Stimulated activated CD8-positive, alpha-beta memory T cell treated with anti-CD3 and anti-CD28 coated beads, Interleukin-4, amount 100 ng/mL, for 24 hours (primary cell): ENCODE measurements around the gene MAP2K5.
"Not testable (repeated sequence)": the region's sequence is repeated elsewhere in the genome, so short reads cannot be mapped to it uniquely, and the experiment has no call there.

Experiments
- DNase-seq: peaks from one replicate; pipeline ENCODE4 v3.0.0-alpha.2; 2020; ENCODE audit warnings: low read depth

MAP2K5 gene

GRCh38 chr15:67672834-67673233, 130.3 kb downstream of the MAP2K5 start:
- not testable (repeated sequence) for DNase-seq

- no peak for DNase-seq
Measured at GRCh38 chr15:67674983-67675382, 132.5 kb downstream of the MAP2K5 start.

DNA sequence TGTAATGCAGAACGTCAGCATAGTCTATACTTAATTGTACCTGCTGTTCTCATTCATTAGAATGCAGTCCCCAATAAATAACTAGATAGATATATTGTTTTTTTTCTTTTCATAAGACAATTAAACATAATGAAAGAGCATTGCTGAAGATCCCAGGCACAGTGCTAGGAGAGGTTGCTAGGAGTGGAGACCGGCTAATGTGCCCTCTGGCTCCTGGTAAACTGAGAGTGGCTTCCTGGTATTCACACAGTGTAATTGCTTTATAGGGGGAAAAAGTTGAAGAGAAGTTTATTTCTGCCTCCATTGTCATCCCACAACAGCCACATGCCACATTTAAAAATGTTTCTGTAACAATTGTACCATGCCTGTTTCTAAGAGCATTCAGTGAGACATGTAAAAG, 135.6 kb downstream of the MAP2K5 start:
- DNase-seq: no peak

- no peak for DNase-seq
Measured at GRCh38 chr15:67678993-67679392, 136.5 kb downstream of the MAP2K5 start.

DNA sequence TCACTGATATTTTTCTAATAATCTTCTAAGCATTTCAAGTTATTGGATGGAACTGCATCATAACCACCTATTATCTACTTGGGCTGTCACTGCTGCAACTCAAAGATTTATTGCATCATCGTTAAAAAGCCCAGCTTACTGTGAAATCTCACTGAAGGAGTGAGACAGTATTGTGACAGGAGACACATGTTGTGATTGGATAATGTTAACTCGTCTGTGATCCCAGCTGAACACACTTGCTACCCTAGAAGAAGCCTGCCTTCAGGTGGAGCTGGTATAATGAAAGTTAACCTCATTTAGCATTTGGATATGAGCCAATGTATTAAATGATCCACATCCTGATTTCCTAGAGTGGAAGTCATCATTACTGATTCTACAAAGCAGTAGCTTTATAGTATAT, 138.1 kb downstream of the MAP2K5 start:
- DNase-seq: no peak

DNA sequence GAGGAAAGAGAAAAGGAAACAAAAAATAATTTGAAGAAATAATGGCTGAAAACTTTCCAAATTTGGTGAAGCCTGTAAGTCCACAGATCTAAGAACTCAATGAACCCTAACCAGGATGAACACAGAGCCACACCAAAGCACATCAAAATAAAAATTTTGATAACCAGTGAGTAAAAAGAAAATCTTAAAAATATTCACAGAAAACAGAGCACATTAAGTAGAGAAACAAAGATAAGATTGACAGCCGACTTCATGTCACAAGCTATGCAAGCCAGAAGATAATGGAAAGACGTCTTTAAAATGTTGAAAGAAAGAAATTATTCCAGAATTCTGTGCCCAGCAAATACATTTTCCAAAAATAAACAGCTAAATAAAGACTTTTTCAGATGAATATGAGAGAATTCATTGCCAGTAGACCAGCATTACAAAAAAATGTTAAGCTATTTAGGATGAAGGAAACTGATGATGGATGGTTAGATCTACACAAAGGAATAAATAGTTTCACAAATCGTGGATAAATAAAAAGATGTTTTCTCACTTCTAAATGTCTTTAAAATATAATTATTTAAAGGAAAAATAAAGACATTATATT, 142.6 kb downstream of the MAP2K5 start:
- DNase-seq: no peak

DNA sequence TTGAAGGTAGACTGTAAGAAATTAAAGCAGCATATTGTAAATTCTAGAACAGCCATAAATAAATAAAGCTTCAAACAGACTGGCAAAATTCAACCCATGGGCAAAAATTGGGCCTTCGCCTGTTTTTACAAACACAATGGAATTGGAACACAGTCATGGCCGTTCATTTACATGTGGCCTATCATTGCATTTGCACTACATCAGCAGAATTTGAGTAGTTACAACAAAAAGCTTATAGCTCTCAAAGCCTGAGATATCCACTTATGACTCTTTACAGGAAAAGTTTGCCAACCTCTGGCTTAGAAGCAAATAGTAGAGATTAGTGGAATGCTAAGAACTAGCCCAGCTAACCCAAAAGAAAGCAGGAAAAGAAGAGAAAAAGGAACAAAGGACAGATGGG, 143.2 kb downstream of the MAP2K5 start:
- no peak for DNase-seq

- DNase-seq: no peak
Measured at GRCh38 chr15:67690936-67691335, 148.4 kb downstream of the MAP2K5 start.

DNA sequence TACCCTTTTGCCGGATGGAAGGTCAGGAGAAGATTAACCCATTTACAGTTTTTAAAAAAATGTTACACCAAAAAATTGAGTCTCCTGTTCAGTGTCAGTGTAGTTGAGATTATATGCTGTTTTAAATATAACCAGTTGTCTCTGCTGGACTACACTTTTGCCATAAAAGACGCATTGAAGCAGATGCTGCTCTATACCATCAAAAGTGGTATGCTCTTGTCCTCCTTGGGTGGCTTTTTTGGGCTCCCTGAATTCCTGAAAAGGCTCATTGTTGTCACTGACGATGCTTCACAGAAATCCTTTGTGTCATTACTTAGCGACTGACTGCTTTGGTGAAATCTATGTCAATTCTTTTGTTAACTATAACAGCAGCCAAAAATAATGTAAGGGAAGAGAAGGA, 148.9 kb downstream of the MAP2K5 start:
- DNase-seq: no peak

- no peak for DNase-seq
Measured at GRCh38 chr15:67692573-67692972, 150.1 kb downstream of the MAP2K5 start.

- no peak for DNase-seq
Measured at GRCh38 chr15:67696087-67696486, 153.6 kb downstream of the MAP2K5 start.

- no peak for DNase-seq
Measured at GRCh38 chr15:67700023-67700422, 157.5 kb downstream of the MAP2K5 start.

GRCh38 chr15:67701669-67702068, 159.2 kb downstream of the MAP2K5 start:
- DNase-seq: no peak

DNA sequence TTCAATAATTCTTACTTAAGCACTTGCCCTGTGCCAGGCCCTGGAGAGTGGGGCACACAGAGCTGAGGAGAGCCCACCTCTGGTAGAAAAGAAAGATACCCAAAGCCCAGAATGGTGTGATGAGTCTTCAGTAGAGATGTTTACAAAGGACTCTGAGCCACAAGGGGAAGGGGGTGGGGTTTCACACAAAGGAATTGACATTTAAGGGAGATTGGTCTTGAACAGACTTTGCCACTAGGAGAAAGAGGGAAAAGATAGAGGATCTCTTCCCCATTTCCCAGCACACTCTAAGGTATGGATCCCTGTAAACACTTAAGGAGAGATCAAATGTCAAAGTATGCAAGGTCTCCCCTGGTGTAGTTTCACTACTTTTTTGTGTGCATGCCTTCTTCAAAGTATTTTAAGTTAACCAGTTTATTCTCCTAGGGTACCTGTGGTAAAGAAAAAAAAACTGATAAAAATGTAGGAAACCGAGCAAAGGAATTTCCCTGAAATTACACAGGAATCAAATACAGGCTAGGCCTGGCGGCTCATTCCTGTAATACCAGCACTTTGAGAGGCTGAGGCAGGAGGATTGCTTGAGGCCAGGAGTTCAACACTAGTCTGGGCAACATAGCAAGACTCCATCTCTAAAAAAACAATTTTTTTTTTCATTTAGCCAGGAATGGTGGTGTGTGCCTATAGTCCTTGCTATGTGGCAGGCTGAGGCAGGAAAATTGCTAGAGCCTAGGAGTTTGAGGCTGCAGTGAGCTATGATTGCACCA, 165.2 kb downstream of the MAP2K5 start:
- no peak for DNase-seq

DNA sequence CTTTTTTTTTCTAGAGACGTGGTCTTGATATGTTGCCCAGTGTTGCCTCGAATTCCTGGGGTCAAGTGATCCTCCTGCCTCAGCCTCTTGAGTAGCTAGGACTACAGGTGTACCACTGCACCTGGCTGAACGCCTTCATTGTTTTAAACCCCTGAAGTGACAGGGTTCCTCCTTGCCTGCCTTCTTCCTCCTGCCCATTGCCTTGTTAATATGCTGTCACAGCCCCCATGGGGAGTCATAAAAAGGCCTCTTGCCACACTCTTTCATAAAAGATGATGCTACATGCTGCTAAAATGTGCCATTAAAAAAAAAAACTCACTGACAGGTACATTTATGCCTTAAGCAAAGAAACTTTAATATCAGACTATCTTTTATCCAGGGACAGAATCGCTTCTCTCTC, 166.0 kb downstream of the MAP2K5 start:
- DNase-seq: no peak

DNA sequence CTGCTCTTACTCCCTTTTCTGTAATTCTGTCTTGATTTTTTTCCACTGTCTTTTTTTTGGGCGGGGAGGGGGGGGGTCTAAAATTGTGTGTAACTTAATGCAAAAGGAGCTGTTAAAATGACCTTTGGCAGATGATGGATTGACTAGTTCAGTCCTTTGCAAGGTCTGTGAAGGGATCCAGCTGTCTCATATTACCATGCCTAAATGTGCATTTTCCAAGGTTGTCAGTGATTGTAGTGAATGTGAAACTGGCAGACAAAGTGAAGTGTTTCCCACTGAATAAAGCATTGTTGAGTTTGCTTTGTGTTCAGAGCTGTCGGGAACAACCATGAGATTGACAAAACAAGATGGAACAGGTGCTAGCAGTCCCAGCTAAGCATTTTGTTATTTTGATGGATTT, 172.7 kb downstream of the MAP2K5 start:
- DNase-seq: no peak

DNA sequence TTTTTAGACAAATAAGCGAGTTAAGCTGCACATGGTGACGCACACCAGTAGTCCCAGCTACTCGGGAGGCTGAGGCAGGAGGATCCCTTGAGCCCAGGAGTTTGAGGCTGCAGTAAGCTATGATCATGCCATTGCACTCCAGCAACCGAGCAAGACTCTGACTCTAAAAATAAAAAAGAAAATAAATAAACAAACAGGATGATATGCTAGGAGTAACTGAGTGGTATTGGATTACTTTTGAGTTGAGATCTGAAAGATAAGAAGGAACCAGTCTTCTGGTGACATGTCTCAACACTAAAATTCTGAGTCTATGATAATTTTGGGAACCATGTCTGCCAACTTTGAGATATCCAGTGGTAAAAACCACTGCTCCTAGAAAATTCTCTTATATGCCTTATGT, 173.7 kb downstream of the MAP2K5 start:
- DNase-seq: no peak

DNA sequence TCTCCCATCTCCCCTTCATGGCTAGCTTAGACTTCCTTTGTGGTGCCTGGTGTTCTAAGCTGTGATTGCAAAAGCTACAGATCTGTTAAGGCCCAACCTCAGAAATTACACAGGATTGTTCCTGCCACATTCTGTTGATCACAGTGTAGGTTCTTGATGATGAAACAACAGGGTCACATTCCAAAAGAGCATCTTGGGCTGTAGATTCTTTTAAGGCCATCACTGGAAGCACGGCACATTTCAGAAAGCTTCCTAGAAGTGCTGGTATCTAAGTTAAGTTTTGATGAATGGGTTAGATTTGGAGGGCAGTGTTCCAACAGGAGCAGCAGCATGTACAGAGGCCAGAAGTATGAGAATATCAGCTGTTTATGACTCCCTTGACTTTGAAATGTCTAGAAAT, 175.3 kb downstream of the MAP2K5 start:
- no peak for DNase-seq

- no peak for DNase-seq
Measured at GRCh38 chr15:67719330-67719959, 176.9 kb downstream of the MAP2K5 start.

- DNase-seq: no peak
Measured at GRCh38 chr15:67720556-67721175, 178.2 kb downstream of the MAP2K5 start.

GRCh38 chr15:67722030-67722817, 179.7 kb downstream of the MAP2K5 start:
- DNase-seq: no peak
